Renal pelvis (tissue), 4 donors: ENCODE data around the gene TTLL8. TPM values are rescaled to one million over a fixed set of nuclear protein-coding genes. Genes with fewer than 3 reads are reported as not detected.

Experiments
- DNase-seq: peaks from one replicate; pipeline ENCODE4 v3.0.0-alpha.2; 2013
- polyA plus RNA-seq, 3 donors: library from polyadenylated mRNA; unstranded; fragments of 120-200 nt; gene quantifications; one replicate each; pipeline ENCODE4 v1.2.1, GENCODE V29; 2013; ENCODE audit not compliant: insufficient read length in 3 of 3

Gene TTLL8
- polyA plus RNA-seq, 3 donors: not detected

- DNase-seq: no peak
Observed at GRCh38 chr22:50062509-50063135, 4.5 kb upstream of the TTLL8 start.

GRCh38 chr22:50061824-50062355 lies 3.8 kb upstream of the TTLL8 start:
- no peak for DNase-seq

GRCh38 chr22:50061141-50061823 lies 3.2 kb upstream of the TTLL8 start:
- DNase-seq: no peak

- DNase-seq: no peak
Observed at GRCh38 chr22:50060441-50061140, 2.5 kb upstream of the TTLL8 start.

GRCh38 chr22:50059881-50060262 lies 1.8 kb upstream of the TTLL8 start:
- no peak for DNase-seq

- peak; percentile 54 for DNase-seq
Observed at GRCh38 chr22:50058906-50059880, 1.1 kb upstream of the TTLL8 start.

- no peak for DNase-seq
Observed at GRCh38 chr22:50057278-50058060, 629 bp downstream of the TTLL8 start.

GRCh38 chr22:50056214-50056972 lies 1.7 kb downstream of the TTLL8 start:
- DNase-seq: no peak

GRCh38 chr22:50053861-50054260 lies 4.2 kb downstream of the TTLL8 start:
- DNase-seq: no peak

GRCh38 chr22:50051930-50052329 lies 6.2 kb downstream of the TTLL8 start:
- DNase-seq: no peak

- no peak for DNase-seq
Observed at GRCh38 chr22:50049299-50050195, 8.6 kb downstream of the TTLL8 start.

- DNase-seq: no peak
Observed at GRCh38 chr22:50048836-50049235, 9.3 kb downstream of the TTLL8 start.

GRCh38 chr22:50048061-50048765 lies 9.9 kb downstream of the TTLL8 start:
- DNase-seq: no peak

GRCh38 chr22:50047346-50047745 lies 10.8 kb downstream of the TTLL8 start:
- no peak for DNase-seq

- no peak for DNase-seq
Observed at GRCh38 chr22:50046481-50047245, 11.4 kb downstream of the TTLL8 start.

- no peak for DNase-seq
Observed at GRCh38 chr22:50046019-50046415, 12.1 kb downstream of the TTLL8 start.

GRCh38 chr22:50045211-50046018 lies 12.7 kb downstream of the TTLL8 start:
- no peak for DNase-seq
